Hematopoietic multipotent progenitor cell treated with erythropoietin and hydrocortisone succinate and interleukin-3 and kit ligand, for 15 days (in vitro differentiated cells): ENCODE data around the gene ANKRD16.
"Not testable (repeated sequence)": the region's sequence is repeated elsewhere in the genome, so short reads cannot be mapped to it uniquely, and the experiment has no call there.

ENCODE experiments used
- DNase-seq: peaks from one replicate; pipeline ENCODE4 v3.0.0-alpha.2; 2015; ENCODE audit warnings: low spot score

ANKRD16 gene

GRCh38 chr10:5889624-5890451, at the start of gene ANKRD16, which contains the start of gene FBH1:
TSS of gene ANKRD16 (minus strand) at chr10:5889893. CDS start at chr10:5889354, 539 bp downstream.
TSS of gene FBH1 (plus strand) at chr10:5890243. CDS start at chr10:5890346, 103 bp downstream.
- DNase-seq, result peak; percentile 99

- DNase-seq, result no peak
Observed at GRCh38 chr10:5938291-5938690, 48.6 kb upstream of the ANKRD16 start.

- DNase-seq, result no peak
Observed at GRCh38 chr10:5937016-5937415, 47.3 kb upstream of the ANKRD16 start.

- no peak for DNase-seq
Observed at GRCh38 chr10:5935628-5936027, 45.9 kb upstream of the ANKRD16 start.

- DNase-seq, result peak; percentile 82
Observed at GRCh38 chr10:5933909-5934546, 44.3 kb upstream of the ANKRD16 start.

GRCh38 chr10:5932345-5932744, 42.7 kb upstream of the ANKRD16 start:
- DNase-seq, result no peak

- DNase-seq, result no peak
Observed at GRCh38 chr10:5930272-5930671, 40.6 kb upstream of the ANKRD16 start.

- no peak for DNase-seq
Observed at GRCh38 chr10:5929442-5929841, 39.7 kb upstream of the ANKRD16 start.

GRCh38 chr10:5927306-5927705, 37.6 kb upstream of the ANKRD16 start:
- DNase-seq, result no peak

GRCh38 chr10:5924889-5925288, 35.2 kb upstream of the ANKRD16 start:
- DNase-seq, result no peak

GRCh38 chr10:5921746-5922145, 32.1 kb upstream of the ANKRD16 start:
- DNase-seq, result no peak

GRCh38 chr10:5919568-5919967, 29.9 kb upstream of the ANKRD16 start:
- no peak for DNase-seq

GRCh38 chr10:5918763-5919162, 29.1 kb upstream of the ANKRD16 start:
- DNase-seq, result no peak

GRCh38 chr10:5917305-5917704, 27.6 kb upstream of the ANKRD16 start:
- no peak for DNase-seq

- DNase-seq, result no peak
Observed at GRCh38 chr10:5915451-5915850, 25.8 kb upstream of the ANKRD16 start.

- no peak for DNase-seq
Observed at GRCh38 chr10:5913736-5914135, 24.0 kb upstream of the ANKRD16 start.

GRCh38 chr10:5911670-5912069, 22.0 kb upstream of the ANKRD16 start:
- DNase-seq, result no peak

- no peak for DNase-seq
Observed at GRCh38 chr10:5910323-5911100, 20.8 kb upstream of the ANKRD16 start.

GRCh38 chr10:5908676-5909075, 19.0 kb upstream of the ANKRD16 start:
- DNase-seq, result not testable (repeated sequence)

- DNase-seq, result no peak
Observed at GRCh38 chr10:5906651-5907050, 17.0 kb upstream of the ANKRD16 start.

- no peak for DNase-seq
Observed at GRCh38 chr10:5905854-5906507, 16.3 kb upstream of the ANKRD16 start.

- DNase-seq, result no peak
Observed at GRCh38 chr10:5904227-5904626, 14.5 kb upstream of the ANKRD16 start.
